Cardiac muscle cell (in vitro differentiated cells and primary cell): ENCODE measurements around the gene SFXN1. TPM values are rescaled to one million over a fixed set of nuclear protein-coding genes. Genes with fewer than 3 reads are reported as not detected.

Experiments
- DNase-seq, 2 donors: peaks; one replicate each; pipeline versions ENCODE4 v3.0.0 to v3.0.0-alpha.2; 2010 to 2017; ENCODE audit warnings: low read depth in 1 of 2, low spot score in 1 of 2
- H3K27ac ChIP-seq: fragments of 200-600 bp; sonication (generic); 2 replicates; pipeline ENCODE4 v1.5.1; 2016
- H3K27me3 ChIP-seq: fragments of 200-600 bp; sonication (generic); 2 replicates; pipeline ENCODE4 v1.6.0; 2016; ENCODE audit warnings: control low read depth
- H3K36me3 ChIP-seq: fragments of 200-600 bp; sonication (generic); 2 replicates; pipeline ENCODE4 v1.5.1; 2016; ENCODE audit warnings: control low read depth
- H3K4me1 ChIP-seq: fragments of 200-600 bp; sonication (generic); 2 replicates; pipeline ENCODE4 v1.8.1; 2017; ENCODE audit warnings: low read depth, mild to moderate bottlenecking, mixed run types
- H3K4me3 ChIP-seq: fragments of 200-600 bp; sonication (generic); 2 replicates; pipeline ENCODE4 v1.5.1; 2016; ENCODE audit warnings: mild to moderate bottlenecking
- H3K9me3 ChIP-seq: fragments of 200-600 bp; sonication (generic); 2 replicates; pipeline ENCODE4 v1.5.1; 2017; ENCODE audit warnings: low read depth, mild to moderate bottlenecking, control low read depth
- CTCF ChIP-seq: IDR thresholded peaks from 2 replicates; pipeline ENCODE4 v1.5.1; 2012; ENCODE audit warnings: low read depth, mild to moderate bottlenecking, low read length
- polyA plus RNA-seq: library from polyadenylated mRNA; unstranded; fragments of >200 nt; fragmentation: Nextera tagmentation; extraction: Ambion mirVana; gene quantifications from 2 replicates; pipeline ENCODE4 v1.2.1, GENCODE V29; 2016
- total RNA-seq: library from RNA; depleted of rRNA; stranded (reverse); fragments of >200 nt; gene quantifications from 2 replicates; pipeline ENCODE4 v1.2.3, GENCODE V29; 2016

The SFXN1 gene
- total and polyA plus RNA-seq, 2 experiments from 2014 or later: 81.5 to 103 TPM

GRCh38 chr5:175520321-175520720 is 42.0 kb downstream of the SFXN1 start:
- no peaks in the 10 kb centered on the region for H3K27me3 ChIP-seq
- DNase-seq: no peak
- H3K36me3 ChIP-seq: peaks cover 71% of the 10 kb centered on the region
- H3K4me3 ChIP-seq: no peak overlapping the region
- H3K9me3 ChIP-seq: no peaks in the 10 kb centered on the region
- H3K27ac ChIP-seq: no peak overlapping the region
- no peak for TF ChIP-seq CTCF
- no peaks in the 10 kb centered on the region for H3K4me1 ChIP-seq

- Histone ChIP-seq H3K36me3 (peaks cover 69% of the 10 kb centered on the region), H3K9me3 (no peaks in the 10 kb centered on the region), H3K4me3 (no peak overlapping the region), H3K4me1 (no peaks in the 10 kb centered on the region), H3K27ac (no peak overlapping the region), H3K27me3 (no peaks in the 10 kb centered on the region)
- no peak for TF ChIP-seq CTCF
- DNase-seq: no peak
Measured at GRCh38 chr5:175520873-175521272, 42.5 kb downstream of the SFXN1 start.

GRCh38 chr5:175521313-175521833 is 43.0 kb downstream of the SFXN1 start:
- Histone ChIP-seq H3K9me3 (no peaks in the 10 kb centered on the region), H3K36me3 (peaks cover 64% of the 10 kb centered on the region), H3K4me3 (no peak overlapping the region), H3K27ac (no peak overlapping the region), H3K4me1 (no peaks in the 10 kb centered on the region), H3K27me3 (no peaks in the 10 kb centered on the region)
- TF ChIP-seq CTCF: no peak
- no peak for DNase-seq

GRCh38 chr5:175523292-175523691 is 44.9 kb downstream of the SFXN1 start:
- Histone ChIP-seq H3K4me1 (no peaks in the 10 kb centered on the region), H3K27ac (no peak overlapping the region), H3K4me3 (no peak overlapping the region), H3K9me3 (no peaks in the 10 kb centered on the region), H3K27me3 (no peaks in the 10 kb centered on the region), H3K36me3 (peaks cover 56% of the 10 kb centered on the region)
- TF ChIP-seq CTCF: no peak
- DNase-seq: no peak

- no peaks in the 10 kb centered on the region for H3K9me3 ChIP-seq
- H3K27me3 ChIP-seq: no peaks in the 10 kb centered on the region
- no peak for TF ChIP-seq CTCF
- no peak overlapping the region for H3K4me3 ChIP-seq
- DNase-seq: no peak
- H3K27ac ChIP-seq: no peak overlapping the region
- H3K4me1 ChIP-seq: no peaks in the 10 kb centered on the region
- H3K36me3 ChIP-seq: peaks cover 46% of the 10 kb centered on the region
Measured at GRCh38 chr5:175524211-175524610, 45.9 kb downstream of the SFXN1 start.

GRCh38 chr5:175526691-175527090 is 48.3 kb downstream of the SFXN1 start:
- Histone ChIP-seq H3K4me3 (no peak overlapping the region), H3K4me1 (no peaks in the 10 kb centered on the region), H3K36me3 (peaks cover 43% of the 10 kb centered on the region), H3K27me3 (no peaks in the 10 kb centered on the region), H3K9me3 (no peaks in the 10 kb centered on the region), H3K27ac (peak overlapping the region; percentile 12)
- no peak for DNase-seq
- no peak for TF ChIP-seq CTCF
